NCI-H1105 treated with DMSO at 0.1 percent for 48 hours (cell line): ENCODE results near the gene TMEM141.
"Not testable (repeated sequence)": the region's sequence is repeated elsewhere in the genome, so short reads cannot be mapped to it uniquely, and the experiment has no call there.

Source experiments
- DNase-seq: peaks from one replicate; lab custom pipeline; 2025; lab: John Stamatoyannopoulos, UW

TMEM141 gene

GRCh38 chr9:136773386-136774044 lies 17.6 kb upstream of the TMEM141 start:
- no peak for DNase-seq

- DNase-seq, result no peak
Measured at GRCh38 chr9:136774416-136775045, 16.6 kb upstream of the TMEM141 start.

- DNase-seq, result no peak
Measured at GRCh38 chr9:136775191-136775590, 16.0 kb upstream of the TMEM141 start.

GRCh38 chr9:136776947-136777346 lies 14.2 kb upstream of the TMEM141 start:
- DNase-seq, result no peak

GRCh38 chr9:136777359-136777758 lies 13.8 kb upstream of the TMEM141 start:
- no peak for DNase-seq

- no peak for DNase-seq
Measured at GRCh38 chr9:136779808-136780207, 11.3 kb upstream of the TMEM141 start.

- DNase-seq, result no peak
Measured at GRCh38 chr9:136782452-136782851, 8.7 kb upstream of the TMEM141 start.

GRCh38 chr9:136784249-136784996 lies 6.7 kb upstream of the TMEM141 start:
- peak; percentile 13 for DNase-seq

GRCh38 chr9:136784997-136785361 lies 6.2 kb upstream of the TMEM141 start:
- DNase-seq, result no peak

- not testable (repeated sequence) for DNase-seq
Measured at GRCh38 chr9:136785565-136786355, 5.4 kb upstream of the TMEM141 start.

GRCh38 chr9:136786451-136786850 lies 4.7 kb upstream of the TMEM141 start:
- DNase-seq, result no peak

- peak; percentile 47 for DNase-seq
Measured at GRCh38 chr9:136786983-136787382, 4.2 kb upstream of the TMEM141 start.

- peak; percentile 69 for DNase-seq
Measured at GRCh38 chr9:136787690-136788400, 3.3 kb upstream of the TMEM141 start.

GRCh38 chr9:136788644-136789522 lies 2.3 kb upstream of the TMEM141 start:
- DNase-seq, result not testable (repeated sequence)

- no peak for DNase-seq
Measured at GRCh38 chr9:136789523-136789937, 1.6 kb upstream of the TMEM141 start.

- DNase-seq, result peak; percentile 30
Measured at GRCh38 chr9:136791516-136792276, 552 bp downstream of the TMEM141 start.

GRCh38 chr9:136792321-136793085 lies 1.4 kb downstream of the TMEM141 start:
- DNase-seq, result no peak

- DNase-seq, result no peak
Measured at GRCh38 chr9:136793086-136793946, 2.2 kb downstream of the TMEM141 start.
